MM.1S (cell line): ENCODE data around the gene LRMDA.

Source experiments
- DNase-seq: peaks from one replicate; pipeline ENCODE4 v3.0.0-alpha.2; 2015
- H2AFZ ChIP-seq: fragments of 300-600 bp; sonication (generic); 2 replicates; pipeline ENCODE4 v1.6.0; 2016; ENCODE audit warnings: antibody characterized with exemption, low read length
- H3F3A ChIP-seq: fragments of 300-600 bp; sonication (generic); 2 replicates; pipeline ENCODE4 v1.6.1; 2016; ENCODE audit warnings: mild to moderate bottlenecking, antibody characterized with exemption, low read length, moderate library complexity, mixed read lengths; ENCODE audit not compliant: insufficient read depth
- H3K27ac ChIP-seq: fragments of 300-600 bp; sonication (generic); 2 replicates; pipeline ENCODE4 v1.5.1; 2016; ENCODE audit warnings: mild to moderate bottlenecking, low read length
- H3K27me3 ChIP-seq: fragments of 300-600 bp; sonication (generic); replicated peaks from 2 replicates; pipeline ENCODE4 v1.6.0; 2016; ENCODE audit warnings: low read length; ENCODE audit not compliant: insufficient read depth
- H3K36me3 ChIP-seq: fragments of 300-600 bp; sonication (generic); replicated peaks from 2 replicates; pipeline ENCODE4 v1.6.1; 2016; ENCODE audit warnings: mild to moderate bottlenecking, low read length, mixed read lengths; ENCODE audit not compliant: insufficient read depth
- H3K4me1 ChIP-seq: fragments of 300-600 bp; sonication (generic); 2 replicates; pipeline ENCODE4 v1.6.1; 2016; ENCODE audit warnings: low read length, mixed read lengths
- H3K4me2 ChIP-seq: fragments of 300-600 bp; sonication (generic); 2 replicates; pipeline ENCODE4 v1.6.0; 2016; ENCODE audit warnings: low read depth, low read length
- H3K4me3 ChIP-seq: fragments of 300-600 bp; sonication (generic); 2 replicates; pipeline ENCODE4 v1.5.1; 2016; ENCODE audit warnings: low read length, mixed read lengths
- H3K79me2 ChIP-seq: fragments of 300-600 bp; sonication (generic); 2 replicates; pipeline ENCODE4 v1.6.1; 2016; ENCODE audit warnings: mixed run types, low read length, mixed read lengths
- H3K9ac ChIP-seq: fragments of 300-600 bp; sonication (generic); 2 replicates; pipeline ENCODE4 v1.6.1; 2016; ENCODE audit warnings: low read length, mixed read lengths
- H3K9me2 ChIP-seq: fragments of 300-600 bp; sonication (generic); replicated peaks from 2 replicates; pipeline ENCODE4 v1.6.1; 2016; ENCODE audit warnings: mild to moderate bottlenecking, low read length, mixed read lengths; ENCODE audit not compliant: insufficient read depth
- H3K9me3 ChIP-seq: fragments of 300-600 bp; sonication (generic); replicated peaks from 2 replicates; pipeline ENCODE4 v1.6.1; 2016; ENCODE audit warnings: mild to moderate bottlenecking, low read length, mixed read lengths; ENCODE audit not compliant: insufficient read depth
- H4K20me1 ChIP-seq: fragments of 300-600 bp; sonication (generic); 2 replicates; pipeline ENCODE4 v1.6.1; 2016; ENCODE audit warnings: mild to moderate bottlenecking, low read length, moderate library complexity, mixed read lengths; ENCODE audit not compliant: insufficient read depth
- CTCF ChIP-seq: fragments of 300-600 bp; sonication (generic); IDR thresholded peaks from 2 replicates; pipeline ENCODE4 v1.5.1; 2016; ENCODE audit warnings: antibody characterized with exemption, low read length, mixed read lengths
- EZH2 ChIP-seq: fragments of 300-600 bp; sonication (generic); optimal IDR thresholded peaks from 2 replicates; pipeline ENCODE3; 2017; ENCODE audit warnings: low read depth, mild to moderate bottlenecking, antibody characterized with exemption, low read length, mixed read lengths
- EZH2phosphoT487 ChIP-seq: fragments of 300-600 bp; sonication (generic); IDR thresholded peaks from 2 replicates; pipeline ENCODE4 v1.6.1; 2018; ENCODE audit warnings: antibody characterized with exemption, low read length

Gene LRMDA

GRCh38 chr10:75779276-75779675 is 347.9 kb downstream of the LRMDA start:
- H3K36me3 ChIP-seq = no peaks in the 10 kb centered on the region
- H3K9me3 ChIP-seq = no peaks in the 10 kb centered on the region
- no peaks in the 10 kb centered on the region for H4K20me1 ChIP-seq
- H3K4me1 ChIP-seq = no peaks in the 10 kb centered on the region
- no peaks in the 10 kb centered on the region for H3F3A ChIP-seq
- no peak for TF ChIP-seq EZH2
- TF ChIP-seq EZH2phosphoT487 = no peak
- H3K4me2 ChIP-seq = no peak overlapping the region
- H3K9me2 ChIP-seq = no peaks in the 10 kb centered on the region
- no peak overlapping the region for H3K4me3 ChIP-seq
- no peaks in the 10 kb centered on the region for H3K79me2 ChIP-seq
- no peak overlapping the region for H3K9ac ChIP-seq
- no peak overlapping the region for H2AFZ ChIP-seq
- H3K27me3 ChIP-seq = no peaks in the 10 kb centered on the region
- no peak overlapping the region for H3K27ac ChIP-seq
- DNase-seq = no peak

GRCh38 chr10:75782463-75783248 is 351.2 kb downstream of the LRMDA start:
- H3K27ac ChIP-seq = no peak overlapping the region
- H3K36me3 ChIP-seq = no peaks in the 10 kb centered on the region
- H3K9ac ChIP-seq = no peak overlapping the region
- no peaks in the 10 kb centered on the region for H3K79me2 ChIP-seq
- H3K9me3 ChIP-seq = no peaks in the 10 kb centered on the region
- H3K27me3 ChIP-seq = no peaks in the 10 kb centered on the region
- H3F3A ChIP-seq = no peaks in the 10 kb centered on the region
- no peaks in the 10 kb centered on the region for H3K9me2 ChIP-seq
- no peak overlapping the region for H3K4me2 ChIP-seq
- H3K4me1 ChIP-seq = no peaks in the 10 kb centered on the region
- DNase-seq = no peak
- TF ChIP-seq EZH2phosphoT487 = no peak
- no peak for TF ChIP-seq CTCF
- TF ChIP-seq EZH2 = no peak
- H3K4me3 ChIP-seq = no peak overlapping the region
- no peak overlapping the region for H2AFZ ChIP-seq
- H4K20me1 ChIP-seq = no peaks in the 10 kb centered on the region

GRCh38 chr10:75788394-75789205 is 357.2 kb downstream of the LRMDA start:
- DNase-seq = no peak
- Histone ChIP-seq H2AFZ (no peak overlapping the region), H3K4me1 (no peaks in the 10 kb centered on the region), H3K9me3 (no peaks in the 10 kb centered on the region), H3K79me2 (no peaks in the 10 kb centered on the region), H4K20me1 (no peaks in the 10 kb centered on the region), H3K27me3 (no peaks in the 10 kb centered on the region), H3K9me2 (no peaks in the 10 kb centered on the region), H3K36me3 (no peaks in the 10 kb centered on the region), H3F3A (no peaks in the 10 kb centered on the region), H3K9ac (no peak overlapping the region), H3K4me2 (no peak overlapping the region), H3K4me3 (no peak overlapping the region), H3K27ac (no peak overlapping the region)
- TF ChIP-seq CTCF = no peak
- TF ChIP-seq EZH2phosphoT487 = no peak
- TF ChIP-seq EZH2 = no peak

- no peak overlapping the region for H3K4me2 ChIP-seq
- no peaks in the 10 kb centered on the region for H3F3A ChIP-seq
- no peak for TF ChIP-seq EZH2
- no peak for TF ChIP-seq EZH2phosphoT487
- no peak for TF ChIP-seq CTCF
- H3K4me3 ChIP-seq = no peak overlapping the region
- H3K27me3 ChIP-seq = no peaks in the 10 kb centered on the region
- H3K9me3 ChIP-seq = no peaks in the 10 kb centered on the region
- no peaks in the 10 kb centered on the region for H3K79me2 ChIP-seq
- no peak overlapping the region for H3K27ac ChIP-seq
- no peaks in the 10 kb centered on the region for H3K9me2 ChIP-seq
- H3K36me3 ChIP-seq = no peaks in the 10 kb centered on the region
- H3K4me1 ChIP-seq = no peaks in the 10 kb centered on the region
- H4K20me1 ChIP-seq = no peaks in the 10 kb centered on the region
- H2AFZ ChIP-seq = no peak overlapping the region
- H3K9ac ChIP-seq = no peak overlapping the region
- DNase-seq = no peak
These were observed 362.4 kb downstream of the LRMDA start for GRCh38 chr10:75793848-75794247.
